DMS153 treated with DMSO at 0.1 percent for 48 hours (cell line): Measurements from ENCODE around the gene RPL5.
"Not testable (repeated sequence)": the region's sequence is repeated elsewhere in the genome, so short reads cannot be mapped to it uniquely, and the experiment has no call there.

Experiments used
- DNase-seq: peaks from one replicate; lab custom pipeline; 2025; ENCODE audit not compliant: unreplicated experiment; lab: John Stamatoyannopoulos, UW

RPL5 gene

GRCh38 chr1:92831762-92832536, at the start of gene RPL5:
Gene RPL5 (plus strand): TSS chr1:92832040. CDS start chr1:92832115, 75 bp downstream.
- peak; percentile 94 for DNase-seq

GRCh38 chr1:92783550-92783949, 48.3 kb upstream of the RPL5 start:
- not testable (repeated sequence) for DNase-seq

GRCh38 chr1:92784021-92784638, 47.7 kb upstream of the RPL5 start:
- no peak for DNase-seq

DNA sequence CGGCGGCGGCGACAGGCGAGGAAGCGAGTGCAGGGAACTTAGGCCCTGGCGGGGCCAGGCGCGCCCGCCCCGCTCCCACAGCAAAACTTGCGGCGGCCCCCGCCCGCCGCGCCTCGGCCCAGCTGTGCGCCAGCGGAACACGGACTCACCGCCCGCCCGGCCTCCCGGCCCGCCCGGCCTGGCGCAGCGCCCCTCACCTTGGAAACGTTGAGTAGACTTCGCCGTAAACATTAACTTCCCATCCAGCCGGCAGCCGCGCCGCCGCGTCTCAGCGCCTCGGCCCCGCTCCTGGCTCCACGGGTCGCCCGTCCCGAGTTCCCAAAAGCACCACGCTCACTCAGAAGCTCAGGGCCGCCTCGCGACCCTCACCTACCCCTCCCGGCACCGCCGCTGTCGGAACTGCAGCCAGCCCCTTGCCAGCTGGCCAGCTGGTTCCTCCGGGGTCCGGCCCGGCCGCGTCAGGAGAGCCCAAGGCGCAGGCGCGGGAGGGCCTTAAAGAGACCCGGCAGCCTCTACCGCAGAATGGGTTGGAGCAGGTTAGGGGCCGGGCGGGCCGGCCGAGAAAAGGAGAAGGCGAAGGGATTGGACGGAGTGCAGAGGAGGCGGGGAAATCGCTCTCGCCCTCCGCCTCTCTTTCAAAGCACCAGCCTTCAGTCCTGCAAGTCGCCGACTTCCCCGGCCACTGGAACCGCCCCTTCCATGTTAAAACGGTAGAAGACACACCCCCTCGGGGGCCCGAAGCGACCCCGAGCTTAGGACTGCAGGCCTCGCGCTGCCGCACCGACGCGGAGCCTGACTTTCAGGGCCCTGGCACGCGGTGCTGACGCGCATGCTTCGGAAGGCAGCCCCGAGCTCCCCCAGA, 47.0 kb upstream of the RPL5 start, which contains the start of gene EVI5:
EVI5 (minus strand) TSS at position 470 of the 862 bp plus-strand sequence. CDS start 48,562 bp downstream, outside the sequence.
- peak; percentile 91 for DNase-seq

DNA sequence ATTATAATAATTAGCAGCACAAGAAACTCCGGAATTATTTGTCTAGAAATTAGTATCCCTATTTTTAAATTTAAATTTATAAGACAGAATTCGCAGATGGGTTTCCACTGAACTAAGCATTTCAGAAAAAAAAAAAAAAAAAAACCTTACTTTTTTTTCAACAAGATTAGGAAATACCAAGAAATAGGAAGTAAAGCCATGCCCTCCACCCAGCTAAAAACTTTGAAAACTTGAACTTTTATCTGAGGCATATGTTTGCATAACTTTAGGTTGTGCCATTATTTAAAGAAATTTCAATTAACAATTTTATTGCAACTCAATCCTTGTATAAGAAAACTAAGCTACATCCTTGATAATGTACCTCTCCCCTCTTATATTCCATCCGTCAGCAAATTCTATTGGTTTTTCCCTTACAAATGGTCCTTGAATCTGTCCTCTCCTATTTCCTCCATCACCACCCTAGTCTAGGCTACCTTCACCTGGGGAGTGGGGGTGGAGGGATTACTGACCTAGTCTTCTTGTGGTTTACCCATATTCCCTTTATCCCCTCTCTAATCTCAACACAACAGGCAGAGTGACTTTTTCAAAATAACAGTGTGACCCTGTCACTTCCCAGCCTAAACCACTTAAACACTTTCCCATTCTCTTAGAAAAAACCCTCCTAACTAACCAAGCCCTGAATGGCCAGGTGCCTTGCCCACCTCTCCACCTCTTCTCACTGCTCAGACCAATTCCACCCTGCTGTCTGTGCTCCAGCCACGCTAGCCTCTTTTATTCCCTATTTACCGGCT, 45.5 kb upstream of the RPL5 start:
- DNase-seq: no peak

DNA sequence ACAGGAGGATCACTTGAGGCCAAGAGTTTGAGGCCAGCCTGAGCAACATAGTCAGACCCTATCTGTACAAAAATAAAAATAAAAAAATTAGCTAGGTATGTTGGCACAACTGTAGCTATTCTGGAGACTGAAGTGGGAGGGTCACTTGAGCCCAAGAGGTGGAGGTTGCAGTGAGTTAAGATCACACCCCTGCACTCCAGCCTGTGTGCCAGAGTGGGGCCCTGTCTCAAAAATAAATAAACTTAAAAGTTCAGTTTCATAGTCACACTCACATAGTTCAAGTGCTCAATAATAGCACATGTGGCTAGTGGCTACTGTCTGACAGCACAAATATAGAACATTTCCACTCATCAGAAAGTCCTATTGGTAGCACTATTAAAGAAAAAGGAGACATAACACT, 41.8 kb upstream of the RPL5 start:
- no peak for DNase-seq

- no peak for DNase-seq
Observed at GRCh38 chr1:92790867-92791266, 41.0 kb upstream of the RPL5 start.

GRCh38 chr1:92791487-92792066, 40.3 kb upstream of the RPL5 start:
- no peak for DNase-seq

DNA sequence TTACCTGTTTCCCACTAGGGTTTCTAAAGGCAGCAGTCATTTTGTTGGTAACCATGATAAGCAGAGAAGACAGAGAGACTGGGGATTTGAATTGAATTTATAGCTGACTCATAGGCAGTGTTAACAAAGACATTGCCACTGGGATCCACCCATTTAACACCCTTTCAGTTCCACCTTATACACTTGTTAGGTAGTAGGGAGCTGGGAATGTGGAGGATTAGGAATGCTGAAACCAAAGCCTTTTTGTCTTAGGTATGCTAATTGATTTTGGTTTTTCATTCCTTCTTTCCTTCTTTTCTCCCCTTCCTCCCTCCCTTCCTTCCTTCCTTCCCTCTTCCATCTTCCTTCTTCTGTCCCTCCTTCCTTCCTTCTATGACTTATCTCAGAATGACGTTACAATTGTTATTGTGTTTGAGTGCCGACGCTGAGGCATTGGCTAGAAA, 39.5 kb upstream of the RPL5 start:
- no peak for DNase-seq

DNA sequence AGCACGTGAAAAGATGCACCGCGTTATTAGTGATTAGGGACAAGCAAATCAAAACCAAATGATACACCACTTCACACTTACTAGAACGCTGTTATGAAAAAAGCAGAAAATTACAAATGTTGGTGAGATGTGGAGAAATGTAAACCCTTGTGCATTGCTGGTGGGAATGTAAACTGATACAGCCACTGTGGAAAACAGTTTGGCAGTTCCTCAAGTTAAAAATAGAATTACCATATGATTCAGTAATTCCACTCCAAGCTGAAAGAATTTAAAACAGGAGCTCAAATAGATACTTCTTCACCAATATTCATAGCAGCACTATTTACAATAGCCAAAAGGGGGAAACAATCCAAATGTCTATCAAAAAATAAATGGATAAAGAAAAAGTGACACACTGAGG, 36.7 kb upstream of the RPL5 start:
- no peak for DNase-seq

DNA sequence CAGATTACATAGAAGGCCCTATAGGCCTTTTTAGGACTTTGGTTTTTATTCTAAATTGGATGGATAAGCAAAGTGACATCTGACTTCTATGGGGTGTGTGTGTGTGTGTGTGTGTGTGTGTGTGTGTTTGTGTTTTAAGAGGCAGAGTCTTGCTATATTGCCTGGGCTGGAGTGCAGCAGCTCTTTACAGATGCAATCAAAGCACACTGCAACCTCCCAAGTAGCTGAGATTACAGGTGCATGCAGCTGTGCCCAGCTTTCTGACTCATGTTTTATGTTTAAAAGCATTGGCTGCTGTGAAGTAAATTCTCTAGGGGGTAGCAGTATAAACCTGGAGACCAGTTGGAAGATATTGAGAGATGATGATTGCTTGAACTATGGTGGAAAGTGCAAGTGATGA, 34.5 kb upstream of the RPL5 start:
- DNase-seq: no peak

- DNase-seq: no peak
Observed at GRCh38 chr1:92797961-92798360, 33.9 kb upstream of the RPL5 start.

- no peak for DNase-seq
Observed at GRCh38 chr1:92803140-92803887, 28.5 kb upstream of the RPL5 start.

DNA sequence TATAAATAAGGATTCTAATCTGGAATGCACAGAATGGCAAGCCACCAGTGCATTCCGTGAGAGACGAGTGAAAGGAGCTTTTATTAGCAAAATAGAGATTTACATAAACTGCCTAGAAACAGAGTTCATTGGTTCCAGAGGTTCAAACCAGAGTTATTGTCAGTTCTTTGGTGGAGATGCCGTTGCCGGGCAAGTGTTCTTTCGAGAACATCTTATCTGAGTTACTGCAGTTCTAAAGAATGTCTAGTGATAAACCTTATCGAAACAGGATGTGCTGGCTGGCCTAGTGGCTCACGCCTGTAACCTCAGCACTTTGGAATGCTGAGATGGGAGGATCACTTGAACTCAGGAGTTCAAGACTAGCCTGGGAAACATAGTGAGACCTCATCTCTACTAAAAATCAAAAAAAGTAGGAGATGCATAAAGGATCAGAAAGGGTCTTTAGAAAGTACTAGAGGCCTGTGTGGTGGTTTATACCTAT, 27.1 kb upstream of the RPL5 start:
- no peak for DNase-seq

DNA sequence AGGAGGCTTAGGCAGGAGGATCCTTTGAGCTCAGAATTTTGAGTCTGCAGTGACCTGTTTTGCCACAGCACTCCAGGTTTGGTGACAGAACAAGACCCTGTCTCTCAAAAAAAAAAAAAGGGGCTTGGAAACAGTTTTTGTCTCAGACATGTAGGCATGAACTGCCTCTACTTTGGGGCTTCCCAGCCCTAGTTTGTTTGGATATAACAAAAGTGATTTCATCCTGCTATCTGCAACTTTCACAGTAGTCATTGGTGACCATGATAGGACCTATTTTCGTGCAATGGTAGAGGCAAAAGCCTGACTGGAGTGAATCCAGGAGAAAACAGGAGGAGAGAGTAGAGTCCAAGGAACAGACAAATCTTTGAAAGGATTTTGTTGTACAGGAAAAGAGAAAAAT, 26.6 kb upstream of the RPL5 start:
- no peak for DNase-seq

- DNase-seq: no peak
Observed at GRCh38 chr1:92808381-92808780, 23.5 kb upstream of the RPL5 start.

DNA sequence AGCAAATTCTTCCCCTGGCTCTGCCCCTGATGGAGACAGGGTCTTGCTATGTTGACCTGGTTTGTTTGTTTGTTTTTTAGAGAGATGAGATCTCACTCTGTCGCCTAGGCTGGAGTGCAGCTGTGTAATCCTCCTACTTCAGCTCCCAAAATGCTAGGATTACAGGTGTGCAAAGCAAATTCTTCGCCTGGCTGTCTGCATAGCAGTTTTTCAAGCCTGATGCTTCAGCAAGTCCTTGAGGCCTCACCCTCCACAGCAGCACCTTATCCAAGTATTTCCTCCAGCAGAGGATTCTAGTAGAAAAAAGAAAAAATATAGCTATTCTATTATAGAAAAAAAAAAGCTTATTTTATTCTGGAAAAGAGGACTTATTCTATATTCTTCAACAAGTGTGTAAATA, 15.1 kb upstream of the RPL5 start:
- DNase-seq: no peak

DNA sequence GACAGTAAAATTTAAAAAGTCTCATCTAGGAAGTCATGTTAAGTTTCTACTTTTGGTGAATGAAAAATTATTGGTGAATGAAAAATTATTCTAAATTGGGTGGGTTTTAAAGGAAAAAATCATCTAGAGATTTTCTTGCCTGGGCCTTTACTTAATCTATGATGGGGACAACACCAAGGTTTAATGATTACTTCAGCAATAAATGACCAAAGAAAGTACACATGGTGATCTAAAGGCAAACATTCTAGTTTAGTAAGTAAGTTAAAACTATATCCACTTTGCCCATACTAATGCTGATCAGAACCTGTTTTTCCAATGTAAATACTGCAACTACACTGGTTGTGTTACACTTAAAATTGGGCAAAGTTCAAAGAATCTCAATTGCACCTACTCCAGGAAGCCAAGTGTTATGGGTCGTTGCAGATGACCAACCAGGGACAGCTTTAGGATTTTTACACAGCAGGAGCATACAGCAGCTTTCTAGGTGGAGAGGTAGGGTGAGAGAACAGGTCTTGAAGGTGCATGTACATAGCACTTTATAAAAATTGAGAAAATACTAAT, 14.6 kb upstream of the RPL5 start:
- no peak for DNase-seq
